ENCODE results near the gene AGL.

The AGL gene

GRCh38 chr1:99935534-99935933, 85.4 kb downstream of the AGL start:
- Histone ChIP-seq H3K9ac (ENCODE audit: low read length) (no peak overlapping the region), H3K79me2 (ENCODE audit: low read length) (no peaks in the 10 kb centered on the region), H3K4me3 (ENCODE audit: low read length) (no peak overlapping the region), H3K36me3 (replicated peaks; ENCODE audit: low read depth, low read length) (no peaks in the 10 kb centered on the region), H3K27ac (ENCODE audit: low read length) (no peak overlapping the region), H3K4me2 (ENCODE audit: low read length) (no peak overlapping the region), H4K20me1 (ENCODE audit: insufficient read depth, low read length) (no peaks in the 10 kb centered on the region), H2AFZ (ENCODE audit: low read depth, low read length) (no peak overlapping the region), H3K9me3 (ENCODE audit: insufficient read depth, low read length) (no peaks in the 10 kb centered on the region), H3K4me1 (ENCODE audit: low read length) (no peaks in the 10 kb centered on the region), H3K27me3 (ENCODE audit: low read depth, low read length) (no peaks in the 10 kb centered on the region)
- TF ChIP-seq CTCF (IDR thresholded peaks at IDR 0.05; ENCODE audit: low read depth, low read length) (no peak), EZH2phosphoT487 (IDR thresholded peaks at IDR 0.05; ENCODE audit: low read depth) (no peak)

- H3K9ac ChIP-seq (ENCODE audit: low read length) = no peak overlapping the region
- no peak overlapping the region for H3K4me3 ChIP-seq (ENCODE audit: low read length)
- H3K79me2 ChIP-seq (ENCODE audit: low read length) = no peaks in the 10 kb centered on the region
- H4K20me1 ChIP-seq (ENCODE audit: insufficient read depth, low read length) = no peaks in the 10 kb centered on the region
- H3K4me2 ChIP-seq (ENCODE audit: low read length) = no peak overlapping the region
- H2AFZ ChIP-seq (ENCODE audit: low read depth, low read length) = no peak overlapping the region
- no peaks in the 10 kb centered on the region for H3K36me3 ChIP-seq (replicated peaks; ENCODE audit: low read depth, low read length)
- no peak overlapping the region for H3K27ac ChIP-seq (ENCODE audit: low read length)
- H3K4me1 ChIP-seq (ENCODE audit: low read length) = no peaks in the 10 kb centered on the region
- H3K9me3 ChIP-seq (ENCODE audit: insufficient read depth, low read length) = no peaks in the 10 kb centered on the region
- H3K27me3 ChIP-seq (ENCODE audit: low read depth, low read length) = no peaks in the 10 kb centered on the region
- TF ChIP-seq EZH2phosphoT487 (IDR thresholded peaks at IDR 0.05; ENCODE audit: low read depth) = no peak
- no peak for TF ChIP-seq CTCF (IDR thresholded peaks at IDR 0.05; ENCODE audit: low read depth, low read length)
These were observed 85.9 kb downstream of the AGL start for GRCh38 chr1:99936071-99936470.

GRCh38 chr1:99942723-99943122, 92.6 kb downstream of the AGL start:
- Histone ChIP-seq H3K4me3 (ENCODE audit: low read length) (no peak overlapping the region), H2AFZ (ENCODE audit: low read depth, low read length) (no peak overlapping the region), H3K9ac (ENCODE audit: low read length) (no peak overlapping the region), H3K79me2 (ENCODE audit: low read length) (no peaks in the 10 kb centered on the region), H3K4me2 (ENCODE audit: low read length) (no peak overlapping the region), H3K27me3 (ENCODE audit: low read depth, low read length) (no peaks in the 10 kb centered on the region), H3K4me1 (ENCODE audit: low read length) (no peaks in the 10 kb centered on the region), H3K9me3 (ENCODE audit: insufficient read depth, low read length) (no peaks in the 10 kb centered on the region), H3K36me3 (replicated peaks; ENCODE audit: low read depth, low read length) (no peaks in the 10 kb centered on the region), H4K20me1 (ENCODE audit: insufficient read depth, low read length) (no peaks in the 10 kb centered on the region), H3K27ac (ENCODE audit: low read length) (no peak overlapping the region)
- TF ChIP-seq EZH2phosphoT487 (IDR thresholded peaks at IDR 0.05; ENCODE audit: low read depth) (no peak), CTCF (IDR thresholded peaks at IDR 0.05; ENCODE audit: low read depth, low read length) (no peak)

- Histone ChIP-seq H4K20me1 (ENCODE audit: insufficient read depth, low read length) (no peaks in the 10 kb centered on the region), H3K4me1 (ENCODE audit: low read length) (no peaks in the 10 kb centered on the region), H3K4me2 (ENCODE audit: low read length) (no peak overlapping the region), H3K9me3 (ENCODE audit: insufficient read depth, low read length) (no peaks in the 10 kb centered on the region), H3K27ac (ENCODE audit: low read length) (no peak overlapping the region), H2AFZ (ENCODE audit: low read depth, low read length) (no peak overlapping the region), H3K36me3 (replicated peaks; ENCODE audit: low read depth, low read length) (no peaks in the 10 kb centered on the region), H3K4me3 (ENCODE audit: low read length) (no peak overlapping the region), H3K9ac (ENCODE audit: low read length) (no peak overlapping the region), H3K27me3 (ENCODE audit: low read depth, low read length) (no peaks in the 10 kb centered on the region), H3K79me2 (ENCODE audit: low read length) (no peaks in the 10 kb centered on the region)
- TF ChIP-seq EZH2phosphoT487 (IDR thresholded peaks at IDR 0.05; ENCODE audit: low read depth) (no peak), CTCF (IDR thresholded peaks at IDR 0.05; ENCODE audit: low read depth, low read length) (no peak)
These were observed 93.1 kb downstream of the AGL start for GRCh38 chr1:99943223-99943794.

All from OCI-LY3 (cell line).